Activated CD4-positive, alpha-beta memory T cell treated with anti-CD3 and anti-CD28 coated beads, Interleukin-2, amount 10 ng/mL, durations not matched to agents 7 days and 5 days (primary cell): ENCODE measurements around the gene RGSL1. TPM values are rescaled to one million over a fixed set of nuclear protein-coding genes. Genes with fewer than 3 reads are reported as not detected.
"Not testable (repeated sequence)": the region's sequence is repeated elsewhere in the genome, so short reads cannot be mapped to it uniquely, and the experiment has no call there.

ENCODE experiments used
- CTCF ChIA-PET: fragments of 350-600 bp; sonication (Branson Sonifier 250); formaldehyde crosslinking; loops from one replicate; lab custom pipeline; 2021; ENCODE audit warnings: antibody characterized with exemption, inconsistent platforms; lab: Charles Lee
- POLR2A ChIA-PET: fragments of 350-600 bp; sonication (Branson Sonifier 250); formaldehyde crosslinking; loops from one replicate; lab custom pipeline; 2021; ENCODE audit warnings: antibody characterized with exemption; lab: Charles Lee
- DNase-seq: peaks from one replicate; pipeline ENCODE4 v3.0.0-alpha.2; 2020
- H3K27ac Mint-ChIP-seq: one replicate; pipeline ENCODE4 v1.8.0; 2021; ENCODE audit warnings: mild to moderate bottlenecking, mixed read lengths
- H3K27me3 Mint-ChIP-seq: one replicate; pipeline ENCODE4 v1.8.0; 2021; ENCODE audit warnings: mixed read lengths
- H3K36me3 Mint-ChIP-seq: one replicate; pipeline ENCODE4 v1.8.0; 2021; ENCODE audit warnings: low read depth, mixed read lengths
- H3K4me1 Mint-ChIP-seq: one replicate; pipeline ENCODE4 v1.8.0; 2021; ENCODE audit warnings: mixed read lengths
- H3K4me3 Mint-ChIP-seq: one replicate; pipeline ENCODE4 v1.8.0; 2021; ENCODE audit warnings: mild to moderate bottlenecking, mixed read lengths
- H3K9me3 Mint-ChIP-seq: one replicate; pipeline ENCODE4 v1.8.0; 2021; ENCODE audit warnings: mixed read lengths
- total RNA-seq, 2 experiments: library from RNA; stranded (reverse); gene quantifications; one replicate each; pipeline ENCODE4 v1.2.3, GENCODE V29; 2021

The RGSL1 gene
- total RNA-seq, 2 experiments from 2014 or later: not detected

DNA sequence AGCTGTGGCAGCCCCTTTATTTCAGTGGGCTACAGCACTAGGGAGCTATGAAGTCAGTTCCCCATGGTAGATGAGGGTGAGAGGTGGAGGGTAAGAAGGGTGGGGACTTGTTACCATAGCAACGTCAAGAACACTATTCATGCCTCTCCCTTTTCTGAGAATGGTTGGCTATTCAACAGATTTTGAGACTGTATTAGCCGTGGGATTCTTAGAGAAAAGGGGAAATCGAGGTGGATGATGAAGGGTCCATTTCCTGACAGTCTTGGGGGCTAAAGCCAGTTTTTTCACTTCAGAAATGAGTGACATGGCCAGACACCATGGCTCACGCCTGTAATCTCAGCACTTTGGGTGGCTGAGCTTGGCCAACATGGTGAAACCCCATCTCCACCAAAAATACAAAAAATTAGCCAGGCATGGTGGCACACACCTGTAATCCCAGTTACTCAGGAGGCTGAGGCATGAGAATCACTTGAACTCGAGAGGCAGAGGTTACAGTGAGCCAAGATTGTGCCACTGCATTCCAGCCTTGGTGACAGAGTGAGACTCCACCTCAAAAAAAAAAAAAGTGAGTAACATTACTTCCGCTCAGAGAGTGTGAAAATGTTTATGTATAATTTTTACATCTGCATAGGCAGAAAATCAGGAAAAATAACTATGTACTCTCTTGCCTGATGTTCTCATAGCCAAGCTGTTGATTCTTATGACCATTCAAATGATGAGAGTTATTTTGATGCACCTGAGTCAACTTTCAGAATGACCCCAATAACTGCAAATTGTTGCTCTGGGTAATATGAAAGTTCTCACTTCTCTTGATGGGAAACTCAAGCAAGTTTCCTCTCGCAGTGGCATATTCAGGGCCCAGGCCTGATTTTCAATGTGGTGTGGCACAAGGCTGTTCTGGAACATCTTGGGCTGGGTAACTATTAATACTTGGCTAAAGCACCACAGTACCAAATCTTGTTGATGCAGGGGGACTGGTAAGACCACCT lies 23.2 kb upstream of the RGSL1 start:
- Mint-ChIP-seq H3K4me1 (peaks cover 34% of the 10 kb centered on the region), H3K9me3 (no peaks in the 10 kb centered on the region), H3K27ac (no peak overlapping the region), H3K27me3 (peaks cover 11% of the 10 kb centered on the region), H3K4me3 (no peak overlapping the region), H3K36me3 (no peaks in the 10 kb centered on the region)
- POLR2A ChIA-PET: no interaction called here
- CTCF ChIA-PET: interaction anchor here (1.3 kb wide), 1 partner anchor 30 kb away, joined by 3 read pairs; no protein-coding TSS in a partner anchor
- no peak for DNase-seq

- Mint-ChIP-seq H3K27ac (no peak overlapping the region), H3K4me1 (peaks cover 34% of the 10 kb centered on the region), H3K36me3 (no peaks in the 10 kb centered on the region), H3K9me3 (no peaks in the 10 kb centered on the region), H3K4me3 (no peak overlapping the region), H3K27me3 (peaks cover 7% of the 10 kb centered on the region)
- CTCF ChIA-PET: interaction anchor here (1.2 to 1.3 kb wide), 2 partner anchors 31 to 343 kb away, joined by 3 read pairs; no protein-coding TSS in a partner anchor
- no peak for DNase-seq
- POLR2A ChIA-PET: interaction anchor here (0.7 kb wide), 1 partner anchor 340 kb away, joined by 3 read pairs; no protein-coding TSS in a partner anchor
Measured at GRCh38 chr1:182428043-182428442, 21.9 kb upstream of the RGSL1 start.

DNA sequence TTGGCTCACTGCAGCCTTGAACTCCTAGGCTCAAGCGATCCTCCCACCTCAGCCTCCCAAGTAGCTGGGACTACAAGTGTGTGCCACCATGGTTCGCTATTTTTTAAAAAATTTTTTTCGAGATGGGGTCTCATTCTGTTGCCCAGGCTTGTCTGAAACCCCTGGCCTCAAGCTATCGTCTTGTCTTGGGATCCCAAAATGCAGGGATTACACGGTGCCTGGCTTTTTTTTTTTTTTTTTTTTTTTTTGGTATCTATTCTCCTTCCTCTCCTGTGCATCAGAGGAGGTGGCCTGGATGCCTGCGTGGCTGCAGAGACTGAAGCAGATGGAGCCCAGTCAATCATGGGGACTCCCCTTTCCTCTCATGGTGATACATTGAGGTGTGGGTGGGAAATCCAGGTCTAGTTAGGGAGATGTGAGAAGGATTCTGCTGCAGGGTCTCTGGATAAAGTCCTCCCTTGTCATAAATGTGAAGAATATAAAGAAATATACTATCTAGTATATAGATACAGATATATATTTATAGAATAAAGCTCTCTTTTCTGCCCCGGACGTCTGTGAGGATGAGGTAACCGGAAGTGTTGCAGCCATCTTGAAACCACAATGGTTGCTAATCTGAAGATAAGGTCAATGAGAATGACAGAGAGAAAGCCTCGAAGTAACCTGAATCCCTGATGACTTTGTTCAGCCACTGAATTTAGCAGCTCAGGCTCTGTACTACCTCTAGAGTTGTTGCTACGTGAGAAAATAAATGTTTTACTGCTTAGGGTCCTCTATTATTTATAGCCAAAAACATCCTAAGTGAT lies 19.5 kb upstream of the RGSL1 start:
- H3K27me3 Mint-ChIP-seq: peaks cover 6% of the 10 kb centered on the region
- peak; percentile 72 for DNase-seq
- ChIA-PET POLR2A (interaction anchor here (0.8 to 1.0 kb wide), 2 partner anchors 34 to 39 kb away, joined by 3 read pairs; partner anchors contain the start of gene GLUL), CTCF (interaction anchor here (1.1 to 1.2 kb wide), 2 partner anchors 165 to 349 kb away, joined by 3 read pairs; no protein-coding TSS in a partner anchor)
- no peaks in the 10 kb centered on the region for H3K36me3 Mint-ChIP-seq
- H3K4me1 Mint-ChIP-seq: peaks cover 34% of the 10 kb centered on the region
- peak overlapping the region; percentile 49 for H3K4me3 Mint-ChIP-seq
- no peaks in the 10 kb centered on the region for H3K9me3 Mint-ChIP-seq
- peak overlapping the region; percentile 70 for H3K27ac Mint-ChIP-seq

- ChIA-PET CTCF (interaction anchor here (1.2 kb wide), 1 partner anchor 164 kb away, joined by 3 read pairs; no protein-coding TSS in a partner anchor), POLR2A (interaction anchor here (0.8 to 1.0 kb wide), 2 partner anchors 35 to 40 kb away, joined by 3 read pairs; partner anchors contain the start of gene GLUL)
- H3K36me3 Mint-ChIP-seq: no peaks in the 10 kb centered on the region
- H3K27me3 Mint-ChIP-seq: peaks cover 6% of the 10 kb centered on the region
- no peak overlapping the region for H3K27ac Mint-ChIP-seq
- H3K4me1 Mint-ChIP-seq: peaks cover 31% of the 10 kb centered on the region
- no peaks in the 10 kb centered on the region for H3K9me3 Mint-ChIP-seq
- DNase-seq: no peak
- H3K4me3 Mint-ChIP-seq: no peak overlapping the region
Measured at GRCh38 chr1:182431278-182431677, 18.7 kb upstream of the RGSL1 start.

DNA sequence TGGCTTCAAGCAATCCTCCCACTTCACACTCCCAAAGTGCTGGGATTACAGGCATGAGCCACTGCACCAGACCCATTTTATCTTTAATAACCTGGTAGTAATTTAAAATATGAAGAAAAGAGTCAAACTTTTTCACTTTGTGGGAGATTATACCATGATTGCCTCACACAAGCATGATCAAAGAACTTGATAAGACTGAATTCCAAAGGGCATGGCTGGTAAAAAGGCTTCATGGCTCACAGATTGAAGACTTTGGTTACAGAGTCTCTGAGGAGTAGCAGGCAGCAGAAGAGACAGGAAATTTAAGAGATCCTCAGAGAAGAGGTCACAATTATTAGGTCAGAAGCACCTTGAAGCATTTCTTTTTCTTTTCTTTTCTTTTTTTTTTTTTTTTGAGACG lies 16.4 kb upstream of the RGSL1 start:
- no peaks in the 10 kb centered on the region for H3K36me3 Mint-ChIP-seq
- CTCF ChIA-PET: no interaction called here

GRCh38 chr1:182438326-182438725 lies 11.6 kb upstream of the RGSL1 start:
- peaks cover 8% of the 10 kb centered on the region for H3K27me3 Mint-ChIP-seq
- H3K9me3 Mint-ChIP-seq: peaks cover 6% of the 10 kb centered on the region
- no peaks in the 10 kb centered on the region for H3K36me3 Mint-ChIP-seq
- no peak for DNase-seq
- H3K27ac Mint-ChIP-seq: no peak overlapping the region
- ChIA-PET CTCF (interaction anchor here (0.8 to 1.1 kb wide), 2 partner anchors 26 to 357 kb away, joined by 3 to 4 read pairs; no protein-coding TSS in a partner anchor), POLR2A (no interaction called here)
- no peak overlapping the region for H3K4me3 Mint-ChIP-seq
- peaks cover 2% of the 10 kb centered on the region for H3K4me1 Mint-ChIP-seq

More for the DNA sequence above, 16.4 kb upstream of the RGSL1 start:
- POLR2A ChIA-PET: no interaction called here
- no peak overlapping the region for H3K27ac Mint-ChIP-seq
- peaks cover 6% of the 10 kb centered on the region for H3K9me3 Mint-ChIP-seq
- peaks cover 12% of the 10 kb centered on the region for H3K27me3 Mint-ChIP-seq
- DNase-seq: no peak
- H3K4me1 Mint-ChIP-seq: peaks cover 17% of the 10 kb centered on the region
- no peak overlapping the region for H3K4me3 Mint-ChIP-seq

- peaks cover 5% of the 10 kb centered on the region for H3K4me1 Mint-ChIP-seq
Measured at GRCh38 chr1:182441719-182442118, 8.2 kb upstream of the RGSL1 start.

GRCh38 chr1:182442333-182442732 lies 7.6 kb upstream of the RGSL1 start:
- CTCF ChIA-PET: no interaction called here
- no peak for DNase-seq

More at GRCh38 chr1:182441719-182442118, 8.2 kb upstream of the RGSL1 start:
- ChIA-PET POLR2A (no interaction called here), CTCF (no interaction called here)
- Mint-ChIP-seq H3K36me3 (no peaks in the 10 kb centered on the region), H3K9me3 (peaks cover 6% of the 10 kb centered on the region), H3K27ac (no peak overlapping the region), H3K27me3 (peaks cover 6% of the 10 kb centered on the region), H3K4me3 (no peak overlapping the region)
- no peak for DNase-seq

GRCh38 chr1:182444497-182444896 lies 5.4 kb upstream of the RGSL1 start:
- CTCF ChIA-PET: interaction anchor here (0.8 to 1.1 kb wide), 3 partner anchors 9 to 340 kb away, joined by 4 to 6 read pairs (median 4); no protein-coding TSS in a partner anchor
- no peaks in the 10 kb centered on the region for H3K27me3 Mint-ChIP-seq
- H3K4me1 Mint-ChIP-seq: peaks cover 5% of the 10 kb centered on the region
- POLR2A ChIA-PET: no interaction called here
- no peak overlapping the region for H3K4me3 Mint-ChIP-seq
- H3K9me3 Mint-ChIP-seq: no peaks in the 10 kb centered on the region
- no peak for DNase-seq
- no peaks in the 10 kb centered on the region for H3K36me3 Mint-ChIP-seq
- H3K27ac Mint-ChIP-seq: no peak overlapping the region

More at GRCh38 chr1:182442333-182442732, 7.6 kb upstream of the RGSL1 start:
- Mint-ChIP-seq H3K4me1 (peaks cover 5% of the 10 kb centered on the region), H3K4me3 (no peak overlapping the region), H3K27me3 (peaks cover 5% of the 10 kb centered on the region), H3K9me3 (peaks cover 5% of the 10 kb centered on the region), H3K27ac (no peak overlapping the region), H3K36me3 (no peaks in the 10 kb centered on the region)
- POLR2A ChIA-PET: no interaction called here

DNA sequence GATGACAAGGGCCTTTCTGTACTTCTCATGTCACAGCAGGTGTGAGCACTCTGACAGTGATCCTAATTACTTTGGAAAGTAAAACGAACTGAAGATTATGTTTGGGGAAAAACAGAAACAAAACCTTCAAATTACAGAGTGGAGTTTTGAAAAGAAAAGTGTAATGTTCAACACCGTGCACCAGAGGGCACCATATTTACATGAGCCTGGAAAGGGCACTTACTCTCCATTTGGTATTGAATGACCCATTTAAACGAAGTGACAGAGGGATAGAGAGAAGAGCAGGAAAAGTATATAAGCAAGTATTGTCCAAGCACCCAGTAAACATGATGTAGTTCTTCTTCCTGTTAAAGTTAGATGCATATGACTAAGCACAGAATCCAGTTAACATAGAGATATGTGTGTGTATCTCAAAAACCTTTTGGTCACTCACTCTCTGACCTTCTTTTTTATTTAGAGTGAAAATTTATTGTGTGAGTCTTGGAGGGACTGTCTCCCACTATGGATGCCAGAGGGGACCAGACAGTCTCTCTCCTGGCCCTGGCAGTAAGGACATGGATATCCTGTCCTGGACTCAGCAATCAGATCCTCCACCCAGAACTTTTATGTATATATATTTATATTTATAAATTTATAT lies 3.8 kb upstream of the RGSL1 start:
- ChIA-PET POLR2A (no interaction called here), CTCF (no interaction called here)
- no peak for DNase-seq
- H3K27me3 Mint-ChIP-seq: no peaks in the 10 kb centered on the region
- H3K9me3 Mint-ChIP-seq: no peaks in the 10 kb centered on the region
- no peaks in the 10 kb centered on the region for H3K36me3 Mint-ChIP-seq
- H3K4me1 Mint-ChIP-seq: peaks cover 5% of the 10 kb centered on the region
- H3K27ac Mint-ChIP-seq: no peak overlapping the region
- no peak overlapping the region for H3K4me3 Mint-ChIP-seq

- H3K9me3 Mint-ChIP-seq, H3K36me3 Mint-ChIP-seq, DNase-seq, H3K27ac Mint-ChIP-seq, H3K4me3 Mint-ChIP-seq, H3K27me3 Mint-ChIP-seq, H3K4me1 Mint-ChIP-seq, POLR2A ChIA-PET: not testable (repeated sequence)
- CTCF ChIA-PET: interaction anchor here (0.8 kb wide), 1 partner anchor 366 kb away, joined by 3 read pairs; no protein-coding TSS in a partner anchor
Measured at GRCh38 chr1:182447124-182447523, 2.8 kb upstream of the RGSL1 start.

DNA sequence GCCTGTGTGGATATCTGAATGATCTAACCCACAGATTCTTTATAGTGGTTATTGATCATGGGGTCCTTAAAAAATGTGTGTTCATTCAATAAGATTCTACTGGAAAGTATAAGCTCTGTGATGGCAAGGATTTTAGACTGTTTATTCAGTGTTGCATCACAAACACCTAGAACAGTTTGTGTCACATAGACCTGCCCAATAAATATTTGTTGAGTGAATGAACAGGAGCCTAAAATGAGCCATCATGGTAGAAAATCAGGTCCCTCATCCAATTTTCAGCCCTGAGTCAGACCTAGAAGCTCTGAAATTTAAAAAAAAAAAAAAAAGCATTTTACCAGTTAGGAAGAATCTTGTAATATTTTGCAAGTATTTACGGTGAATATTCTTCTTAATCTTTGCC lies 2.3 kb upstream of the RGSL1 start:
- no peaks in the 10 kb centered on the region for H3K9me3 Mint-ChIP-seq
- POLR2A ChIA-PET: no interaction called here
- DNase-seq: no peak

More for the DNA sequence above, 2.3 kb upstream of the RGSL1 start:
- Mint-ChIP-seq H3K27me3 (no peaks in the 10 kb centered on the region), H3K4me1 (peaks cover 8% of the 10 kb centered on the region), H3K27ac (no peak overlapping the region), H3K4me3 (no peak overlapping the region), H3K36me3 (no peaks in the 10 kb centered on the region)
- CTCF ChIA-PET: interaction anchor here (0.8 kb wide), 1 partner anchor 367 kb away, joined by 3 read pairs; no protein-coding TSS in a partner anchor
